Measurements from ENCODE around the gene MAML2. TPM values are rescaled to one million over a fixed set of nuclear protein-coding genes. Genes with fewer than 3 reads are reported as not detected.

The MAML2 gene
- total and polyA plus RNA-seq, 2 of the 13 experiments (the other 11 are each of a cell fraction or from before 2014, with no cell fraction given), result 2.3 to 25.9 TPM

GRCh38 chr11:96332126-96332771 is 10.7 kb downstream of the MAML2 start (continued):
- 0 out of 2 replicates have a peak, but pooled peaks have one; percentile 47 for TF ChIP-seq RCOR2 (CRISPR knock-in tag; IDR thresholded peaks at IDR 0.05)
- peak; percentile 91 for TF ChIP-seq FOXA3 (CRISPR knock-in tag; IDR thresholded peaks at IDR 0.05)
- TF ChIP-seq ETV5 (CRISPR knock-in tag; IDR thresholded peaks at IDR 0.05; ENCODE audit: borderline replicate concordance), result peak; percentile 87
- TF ChIP-seq RARA (CRISPR knock-in tag; IDR thresholded peaks at IDR 0.05), result peak; percentile 38; the same call in 1 of the 2 replicates
- no peak for TF ChIP-seq ZNF207 (IDR thresholded peaks at IDR 0.05; ENCODE audit: borderline replicate concordance)
- peak; percentile 89 for TF ChIP-seq PAXIP1 (CRISPR knock-in tag; conservative IDR thresholded peaks at IDR 0.05)
- no peak for TF ChIP-seq DR1 (CRISPR knock-in tag; IDR thresholded peaks at IDR 0.05)
- TF ChIP-seq ZNF276 (CRISPR knock-in tag; IDR thresholded peaks at IDR 0.05; ENCODE audit: low read depth), result no peak
- peak; percentile 46; the same call in 1 of the 2 replicates for TF ChIP-seq GATAD1 (CRISPR knock-in tag; IDR thresholded peaks at IDR 0.05)
- TF ChIP-seq ZNF382 (CRISPR knock-in tag; IDR thresholded peaks at IDR 0.05; ENCODE audit: borderline replicate concordance), result no peak
- peak; percentile 59; the same call in 1 of the 2 replicates for TF ChIP-seq ZSCAN5A (CRISPR knock-in tag; IDR thresholded peaks at IDR 0.05; ENCODE audit: borderline replicate concordance)
- TF ChIP-seq ZSCAN29 (CRISPR knock-in tag; conservative IDR thresholded peaks at IDR 0.05), result 0 out of 2 replicates have a peak, but pooled peaks have one; percentile 53
- 0 out of 2 replicates have a peak, but pooled peaks have one; percentile 31 for TF ChIP-seq ZMYM2 (CRISPR knock-in tag; IDR thresholded peaks at IDR 0.05)
- no peak for TF ChIP-seq ATF5 (CRISPR knock-in tag; IDR thresholded peaks at IDR 0.05; ENCODE audit: low read depth)
- 0 out of 2 replicates have a peak, but pooled peaks have one; percentile 38 for TF ChIP-seq MEIS1 (CRISPR knock-in tag; IDR thresholded peaks at IDR 0.05; ENCODE audit: borderline replicate concordance)
- TF ChIP-seq ZNF792 (CRISPR knock-in tag; IDR thresholded peaks at IDR 0.05), result peak; percentile 68
- 0 out of 2 replicates have a peak, but pooled peaks have one; percentile 36 for TF ChIP-seq AFF4 (CRISPR knock-in tag; IDR thresholded peaks at IDR 0.05)
- TF ChIP-seq MTA1 (CRISPR knock-in tag; IDR thresholded peaks at IDR 0.05; ENCODE audit: borderline replicate concordance), result no peak; the same call in 1 of the 2 replicates
